H1 (cell line): Measurements from ENCODE around the gene ZNF672. TPM values are rescaled to one million over a fixed set of nuclear protein-coding genes. Genes with fewer than 3 reads are reported as not detected.

Experiments used
- CTCF ChIA-PET: fragments of 300-600 bp; sonication (Branson Sonifier 250); formaldehyde crosslinking; loops from one replicate; lab custom pipeline; 2021; ENCODE audit not compliant: partially characterized antibody; lab: Charles Lee
- POLR2A ChIA-PET: fragments of 300-600 bp; sonication (Branson Sonifier 250); formaldehyde crosslinking; loops from one replicate; lab custom pipeline; 2021; ENCODE audit warnings: inconsistent platforms; ENCODE audit not compliant: partially characterized antibody; lab: Charles Lee
- DNase-seq, 2 experiments: peaks; one replicate each; pipeline versions ENCODE4 v3.0.0 to v3.0.0-alpha.2; 2010 to 2022; ENCODE audit warnings: low spot score in 2 of 2, low read depth in 1 of 2, mixed read lengths in 1 of 2
- FAIRE-seq: peaks from 2 replicates; lab custom pipeline; 2011; peaks lifted over from hg19 to GRCh38; lab: Jason Lieb, UNC
- H2AFZ ChIP-seq: 2 replicates; pipeline ENCODE4 v1.8.1; 2012; ENCODE audit warnings: low read length, inconsistent platforms
- H2AK5ac ChIP-seq: 2 replicates; pipeline ENCODE4 v1.6.1; 2013; ENCODE audit warnings: low read depth, low read length
- H2BK120ac ChIP-seq: replicated peaks from 2 replicates; pipeline ENCODE3; 2013; ENCODE audit warnings: low read depth, low read length, inconsistent platforms
- H2BK12ac ChIP-seq: 2 replicates; pipeline ENCODE4 v1.6.1; 2013; ENCODE audit warnings: low read depth, low read length
- H2BK15ac ChIP-seq: 2 replicates; pipeline ENCODE4 v1.6.1; 2013; ENCODE audit warnings: low read length
- H2BK20ac ChIP-seq: 2 replicates; pipeline ENCODE4 v1.6.1; 2013; ENCODE audit warnings: low read length
- H2BK5ac ChIP-seq: 2 replicates; pipeline ENCODE4 v1.6.1; 2013; ENCODE audit warnings: low read depth, low read length
- H3K14ac ChIP-seq: 2 replicates; pipeline ENCODE4 v1.6.1; 2013; ENCODE audit warnings: inconsistent platforms; ENCODE audit not compliant: insufficient read length
- H3K18ac ChIP-seq: 2 replicates; pipeline ENCODE4 v1.6.1; 2013; ENCODE audit warnings: low read length; ENCODE audit errors: extremely low read depth
- H3K23ac ChIP-seq: 2 replicates; pipeline ENCODE4 v1.6.1; 2013; ENCODE audit warnings: inconsistent platforms; ENCODE audit not compliant: insufficient read length
- H3K23me2 ChIP-seq: 2 replicates; pipeline ENCODE4 v1.6.1; 2013; ENCODE audit warnings: low read depth, low read length
- H3K27ac ChIP-seq: 2 replicates; pipeline ENCODE4 v1.6.1; 2011; ENCODE audit warnings: low read depth, low read length, inconsistent platforms
- H3K27me3 ChIP-seq, 4 experiments: replicated peaks in 1 of 4; 1 replicate in 1 of 4; 2 replicates in 3 of 4; pipeline versions ENCODE4 v1.6.1 to v1.8.1; 2011 to 2013; ENCODE audit warnings: low read length in 3 of 4, mild to moderate bottlenecking in 3 of 4, inconsistent platforms in 2 of 4, mixed read lengths in 2 of 4, moderate library complexity in 1 of 4; ENCODE audit not compliant: control insufficient read depth in 3 of 4, insufficient read depth in 3 of 4; ENCODE audit errors: extremely low read depth in 1 of 4
- H3K36me3 ChIP-seq, 4 experiments: 2 replicates each; pipeline versions ENCODE4 v1.6.1 to v1.8.1; 2011 to 2013; ENCODE audit warnings: mild to moderate bottlenecking in 4 of 4, low read length in 3 of 4, moderate library complexity in 2 of 4, control low read depth in 1 of 4, inconsistent platforms in 1 of 4; ENCODE audit not compliant: insufficient read depth in 4 of 4, control insufficient read depth in 2 of 4
- H3K4ac ChIP-seq: replicated peaks from 2 replicates; pipeline ENCODE3; 2013; ENCODE audit warnings: low read length, low read depth, mixed read lengths, inconsistent platforms; ENCODE audit not compliant: insufficient read length
- H3K4me1 ChIP-seq, 4 experiments: replicated peaks in 1 of 4; 1 replicate in 1 of 4; 2 replicates in 3 of 4; pipeline versions ENCODE4 v1.6.1 to v1.8.1; 2011 to 2013; ENCODE audit warnings: low read length in 3 of 4, inconsistent platforms in 2 of 4, mixed read lengths in 1 of 4; ENCODE audit not compliant: insufficient read depth in 4 of 4, control insufficient read depth in 3 of 4
- H3K4me2 ChIP-seq, 2 experiments: 2 replicates each; pipeline versions ENCODE4 v1.6.1 to v1.8.1; 2011 to 2013; ENCODE audit warnings: low read depth in 2 of 2, low read length in 2 of 2, control low read depth in 1 of 2, inconsistent platforms in 1 of 2, mild to moderate bottlenecking in 1 of 2; ENCODE audit not compliant: insufficient read depth in 1 of 2
- H3K4me3 ChIP-seq, 4 experiments: fragments of 200-600, 300-600 bp in 1 of 4; sonication (generic), shearing (Covaris generic), sonication (Bioruptor Twin) in 1 of 4; 2 replicates each; pipeline versions ENCODE4 v1.5.1 to v1.8.1; 2011 to 2016; ENCODE audit warnings: low read length in 4 of 4, low read depth in 3 of 4, control low read depth in 2 of 4, inconsistent platforms in 2 of 4, mild to moderate bottlenecking in 2 of 4, mixed read lengths in 1 of 4, moderate library complexity in 1 of 4; ENCODE audit not compliant: insufficient read depth in 2 of 4; ENCODE audit errors: extremely low read depth in 1 of 4
- H3K56ac ChIP-seq: replicated peaks from 2 replicates; pipeline ENCODE3; 2013; ENCODE audit warnings: low read depth, mild to moderate bottlenecking, mixed read lengths, low read length, inconsistent platforms; ENCODE audit not compliant: insufficient read length
- H3K79me1 ChIP-seq: 2 replicates; pipeline ENCODE4 v1.6.1; 2013; ENCODE audit warnings: low read depth, low read length, control low read depth
- H3K79me2 ChIP-seq, 2 experiments: 2 replicates each; pipeline versions ENCODE4 v1.6.1 to v1.8.1; 2012 to 2013; ENCODE audit warnings: low read length in 2 of 2, mild to moderate bottlenecking in 2 of 2, inconsistent platforms in 1 of 2; ENCODE audit not compliant: insufficient read depth in 2 of 2, control insufficient read depth in 1 of 2
- H3K9ac ChIP-seq, 4 experiments: replicated peaks in 1 of 4; 1 replicate in 1 of 4; 2 replicates in 3 of 4; pipeline versions ENCODE4 v1.6.1 to v1.8.1; 2011 to 2013; ENCODE audit warnings: low read depth in 3 of 4, low read length in 3 of 4, control low read depth in 2 of 4, mild to moderate bottlenecking in 2 of 4, moderate library complexity in 2 of 4, inconsistent platforms in 1 of 4; ENCODE audit errors: extremely low read depth in 1 of 4
- H3K9me3 ChIP-seq, 2 experiments: 2 replicates each; pipeline versions ENCODE4 v1.6.1 to v1.8.1; 2012 to 2013; ENCODE audit warnings: mild to moderate bottlenecking in 2 of 2, moderate library complexity in 2 of 2, control low read depth in 1 of 2, inconsistent platforms in 1 of 2, low read depth in 1 of 2, low read length in 1 of 2, mixed read lengths in 1 of 2; ENCODE audit not compliant: insufficient read depth in 2 of 2
- H4K20me1 ChIP-seq, 2 experiments: replicated peaks in 1 of 2; 2 replicates each; pipeline versions ENCODE3 to v1.8.1; 2011 to 2013; ENCODE audit warnings: inconsistent platforms in 2 of 2, low read length in 2 of 2, mild to moderate bottlenecking in 1 of 2; ENCODE audit not compliant: insufficient read depth in 2 of 2, control insufficient read depth in 1 of 2
- H4K5ac ChIP-seq: 2 replicates; pipeline ENCODE4 v1.6.1; 2013; ENCODE audit warnings: low read length, low read depth, mixed read lengths, inconsistent platforms; ENCODE audit not compliant: insufficient read length
- H4K8ac ChIP-seq: 2 replicates; pipeline ENCODE4 v1.8.0; 2013; ENCODE audit warnings: mild to moderate bottlenecking, moderate library complexity, low read length, inconsistent platforms; ENCODE audit not compliant: insufficient read depth; ENCODE audit errors: extremely low read depth
- H4K91ac ChIP-seq: replicated peaks from 2 replicates; pipeline ENCODE3; 2013; ENCODE audit warnings: low read length, mixed read lengths, inconsistent platforms; ENCODE audit not compliant: insufficient read length
- POLR2A ChIP-seq, 2 experiments: IDR thresholded peaks; 1 replicate in 1 of 2; 2 replicates in 1 of 2; pipeline ENCODE4 v1.6.1; 2011; ENCODE audit warnings: low read depth in 2 of 2, low read length in 2 of 2, mild to moderate bottlenecking in 2 of 2; ENCODE audit errors: control extremely low read depth in 1 of 2
- RXRA ChIP-seq: IDR thresholded peaks from 2 replicates; pipeline ENCODE4 v1.6.1; 2011; ENCODE audit warnings: low read depth, mild to moderate bottlenecking, low read length, moderate library complexity; ENCODE audit not compliant: insufficient read depth
- whole genome bisulfite sequencing, 2 experiments: shearing (Covaris generic) in 1 of 2; methylation state at CpG; one replicate each; pipeline versions ENCODE4 v1.1.6 to v1.1.7; 2013 to 2015; ENCODE audit warnings: low lambda C conversion rate in 2 of 2, mixed read lengths in 2 of 2, inconsistent platforms in 1 of 2, low coverage in 1 of 2, missing lambda C conversion rate in 1 of 2; ENCODE audit not compliant: insufficient replicate concordance in 2 of 2, insufficient coverage in 1 of 2, insufficient read length in 1 of 2; ENCODE audit errors: extremely low coverage in 1 of 2, missing lambda C conversion rate in 1 of 2; 5-methylcytosine and 5-hydroxymethylcytosine counted together
- polyA plus RNA-seq, 7 experiments: library from polyadenylated mRNA; depleted of rRNA in 3 of 7; stranded (reverse) in 5 of 7; unstranded in 2 of 7; fragments of >200 nt in 5 of 7; fragments of 200-250 nt in 2 of 7; gene quantifications; 1 replicate in 5 of 7; 2 replicates in 1 of 7; 4 replicates in 1 of 7; pipeline versions ENCODE4 v1.2.1 to v1.2.3, GENCODE V29; 2011 to 2013; ENCODE audit warnings: missing spikeins in 2 of 7, mixed read lengths in 2 of 7
- total RNA-seq: library from RNA; stranded (reverse); fragmentation: NEBNext Ultra II Directional; extraction: Animal tissue kit (Norgen Biotek cat#: 25700); gene quantifications from 2 replicates; pipeline ENCODE4 v1.2.1, GENCODE V29; 2021

ZNF672 gene
- total and polyA plus RNA-seq, 2 of the 8 experiments (the other 6 are each of a cell fraction or from before 2014, with no cell fraction given) = 30.7 to 40.4 TPM

DNA sequence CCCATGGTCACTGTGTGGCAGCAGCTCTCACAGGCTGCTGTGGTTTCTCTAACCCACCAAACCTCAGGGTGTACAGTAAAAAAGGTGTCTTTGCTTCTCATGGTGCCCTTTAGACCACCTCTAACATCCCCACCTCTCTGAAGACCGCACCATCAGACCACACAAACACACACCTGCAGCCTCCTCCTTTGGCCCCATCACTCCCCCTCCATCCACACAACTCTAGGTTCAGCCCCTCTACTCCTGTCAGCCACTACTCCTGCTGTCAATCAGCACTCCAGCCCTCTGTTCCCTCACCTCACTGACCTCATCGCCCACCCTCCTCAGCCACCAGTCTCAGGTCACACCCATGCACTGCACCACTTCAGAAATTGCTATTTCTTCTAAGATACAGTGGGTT, 13.4 kb downstream of the ZNF672 start:
- no peak overlapping the region for H2AFZ ChIP-seq
- CTCF ChIA-PET = interaction anchor here (0.7 to 4.1 kb wide), 4 partner anchors 10 to 42 kb away, joined by 3 to 27 read pairs (median 5); no protein-coding TSS in a partner anchor
- no peak for DNase-seq

More for the DNA sequence above, 13.4 kb downstream of the ZNF672 start:
- no peaks in the 10 kb centered on the region for H3K9me3 ChIP-seq
- no peaks in the 10 kb centered on the region for H3K79me2 ChIP-seq
- no peak overlapping the region for H2BK20ac ChIP-seq
- no peak overlapping the region for H2BK5ac ChIP-seq
- H3K9ac ChIP-seq = no peak overlapping the region; a peak in 2 of 7 replicates
- H2BK15ac ChIP-seq = no peak overlapping the region
- no peak overlapping the region for H3K4me3 ChIP-seq
- no peak overlapping the region for H2BK12ac ChIP-seq
- no peak overlapping the region for H3K27ac ChIP-seq
- no peak overlapping the region for H3K18ac ChIP-seq
- H3K36me3 ChIP-seq = peaks cover 10 to 44% (median 43%) of the 10 kb centered on the region in 4 experiments
- H3K14ac ChIP-seq = no peak overlapping the region
- H3K27me3 ChIP-seq = no peaks in the 10 kb centered on the region
- H2BK120ac ChIP-seq = no peak overlapping the region
- POLR2A ChIA-PET = interaction anchor here (0.6 to 6.7 kb wide), 7 partner anchors 10 to 63 kb away, joined by 3 to 47 read pairs (median 4); partner anchors contain the start of genes PGBD2 and ZNF672
- 0 out of 2 replicates have a peak, but pooled peaks cover 2% of the 10 kb centered on the region for H3K79me1 ChIP-seq
- no peak overlapping the region for H2AK5ac ChIP-seq
- H3K4me1 ChIP-seq = no peaks in the 10 kb centered on the region
- H4K20me1 ChIP-seq = peaks cover 7 to 23% of the 10 kb centered on the region in 2 experiments
- no peak overlapping the region for H3K4ac ChIP-seq
- no peak overlapping the region for H4K91ac ChIP-seq
- H3K23me2 ChIP-seq = no peaks in the 10 kb centered on the region
- no peak for FAIRE-seq
- no peak overlapping the region for H3K4me2 ChIP-seq
- H4K5ac ChIP-seq = no peak overlapping the region
- no peak overlapping the region for H3K23ac ChIP-seq
- peak in 1 of 2 experiments; percentile 17; a peak in 2 of 3 replicates for TF ChIP-seq POLR2A (IDR thresholded peaks at IDR 0.05; ENCODE audit: control extremely low read depth in 1 of 2, low read depth in 2 of 2, low read length in 2 of 2)
- TF ChIP-seq RXRA = no peak
- no peak overlapping the region for H3K56ac ChIP-seq
- no peak overlapping the region for H4K8ac ChIP-seq
- 91% methylated on average over 2 of the region's 2 CpGs; no CpG with 5 or more reads in 1 of the 2 experiments for WGBS, 2 experiments
